IPS-15b (cell line): ENCODE results near the gene SCN8A.
A peak's percentile ranks its signal among the peaks of the same experiment; 100 is the strongest.

ENCODE experiments used
- H3K27me3 ChIP-seq: one replicate; pipeline ENCODE4 v1.6.1; 2013; ENCODE audit warnings: low read length; ENCODE audit not compliant: control insufficient read depth, insufficient read depth
- H3K36me3 ChIP-seq: one replicate; pipeline ENCODE4 v1.6.1; 2013; ENCODE audit warnings: low read length; ENCODE audit not compliant: control insufficient read depth, insufficient read depth
- H3K4me1 ChIP-seq: one replicate; pipeline ENCODE4 v1.6.1; 2013; ENCODE audit warnings: mild to moderate bottlenecking, low read length; ENCODE audit not compliant: control insufficient read depth, insufficient read depth
- H3K4me3 ChIP-seq: one replicate; pipeline ENCODE4 v1.5.1; 2013; ENCODE audit warnings: low read depth, low read length
- H3K9ac ChIP-seq: one replicate; pipeline ENCODE4 v1.6.1; 2013; ENCODE audit warnings: low read depth, mild to moderate bottlenecking, low read length
- H3K9me3 ChIP-seq: one replicate; pipeline ENCODE4 v1.6.1; 2013; ENCODE audit warnings: mild to moderate bottlenecking, low read length; ENCODE audit not compliant: control insufficient read depth, insufficient read depth

The SCN8A gene

GRCh38 chr12:51692016-51692415 is 101.0 kb downstream of the SCN8A start:
- Histone ChIP-seq H3K4me1 (peaks cover 5% of the 10 kb centered on the region), H3K9me3 (no peaks in the 10 kb centered on the region), H3K36me3 (no peaks in the 10 kb centered on the region), H3K9ac (no peak overlapping the region), H3K27me3 (no peaks in the 10 kb centered on the region), H3K4me3 (no peak overlapping the region)

GRCh38 chr12:51693569-51693968 is 102.5 kb downstream of the SCN8A start:
- no peaks in the 10 kb centered on the region for H3K36me3 ChIP-seq
- H3K9ac ChIP-seq, result no peak overlapping the region
- no peaks in the 10 kb centered on the region for H3K4me1 ChIP-seq
- no peaks in the 10 kb centered on the region for H3K9me3 ChIP-seq
- H3K4me3 ChIP-seq, result no peak overlapping the region
- no peaks in the 10 kb centered on the region for H3K27me3 ChIP-seq

DNA sequence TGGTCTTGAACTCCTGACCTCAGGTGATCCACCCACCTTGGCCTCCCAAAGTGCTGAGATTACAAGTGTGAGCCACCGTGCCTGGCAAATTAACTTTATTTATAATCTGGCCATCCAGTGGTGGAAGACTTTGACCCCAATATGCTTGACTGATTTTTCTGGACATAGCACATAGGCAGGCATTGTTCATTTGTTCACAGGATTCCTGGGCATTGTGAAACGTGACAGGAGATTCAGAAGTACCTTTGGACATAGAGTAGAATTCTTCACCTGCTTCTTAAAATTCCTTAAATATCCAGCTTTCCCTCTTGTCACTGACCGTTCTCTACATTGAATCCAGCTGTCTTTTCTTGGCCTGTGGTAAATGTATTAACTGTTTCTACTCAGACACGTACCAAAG is 103.1 kb downstream of the SCN8A start:
- H3K27me3 ChIP-seq, result no peaks in the 10 kb centered on the region
- no peaks in the 10 kb centered on the region for H3K9me3 ChIP-seq
- no peaks in the 10 kb centered on the region for H3K36me3 ChIP-seq
- H3K4me3 ChIP-seq, result no peak overlapping the region
- H3K4me1 ChIP-seq, result no peaks in the 10 kb centered on the region
- no peak overlapping the region for H3K9ac ChIP-seq

- H3K9me3 ChIP-seq, result no peaks in the 10 kb centered on the region
- H3K4me3 ChIP-seq, result no peak overlapping the region
- no peaks in the 10 kb centered on the region for H3K36me3 ChIP-seq
- no peaks in the 10 kb centered on the region for H3K4me1 ChIP-seq
- H3K27me3 ChIP-seq, result no peaks in the 10 kb centered on the region
- no peak overlapping the region for H3K9ac ChIP-seq
Measured at GRCh38 chr12:51695241-51696010, 104.4 kb downstream of the SCN8A start.

DNA sequence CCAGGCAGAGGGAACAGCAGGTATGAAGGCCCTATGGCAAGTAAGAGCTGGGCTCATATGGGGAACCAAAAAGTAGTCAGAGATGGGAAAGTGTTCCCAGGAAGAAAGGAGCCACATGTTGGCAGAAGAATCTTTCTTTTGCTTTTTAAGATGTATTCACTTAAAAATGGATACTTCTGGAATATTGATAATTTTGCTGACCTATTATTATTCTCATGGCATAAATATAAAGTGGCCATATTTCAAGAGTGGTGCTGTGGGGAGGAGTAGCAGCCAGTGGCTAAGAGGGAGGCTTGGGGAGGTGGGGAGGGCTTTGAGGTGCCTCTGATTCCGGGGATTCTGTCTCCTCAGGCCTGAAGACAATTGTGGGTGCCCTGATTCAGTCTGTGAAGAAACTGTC is 108.2 kb downstream of the SCN8A start:
- H3K4me1 ChIP-seq, result no peaks in the 10 kb centered on the region
- no peak overlapping the region for H3K9ac ChIP-seq
- H3K36me3 ChIP-seq, result no peaks in the 10 kb centered on the region
- H3K4me3 ChIP-seq, result no peak overlapping the region
- H3K9me3 ChIP-seq, result no peaks in the 10 kb centered on the region
- no peaks in the 10 kb centered on the region for H3K27me3 ChIP-seq

DNA sequence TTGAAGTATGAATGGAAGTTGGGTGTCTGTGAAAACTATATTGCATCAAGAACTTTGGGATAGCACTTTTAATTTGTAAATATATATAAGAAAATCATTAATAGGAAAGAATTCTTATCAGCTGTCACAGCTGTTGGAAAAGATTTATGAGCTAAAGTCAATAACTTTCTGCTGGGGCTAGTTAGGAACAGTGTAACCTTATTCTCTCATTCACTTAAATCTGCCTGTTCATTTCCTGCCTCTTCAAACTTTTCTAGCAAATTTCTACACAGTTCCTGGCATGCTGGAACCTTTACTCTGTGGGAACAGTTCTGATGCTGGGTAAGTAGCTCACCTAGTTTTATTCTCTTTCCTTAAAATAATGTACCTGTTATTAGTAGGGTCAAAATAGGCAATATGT is 109.9 kb downstream of the SCN8A start:
- H3K9ac ChIP-seq, result no peak overlapping the region
- H3K4me1 ChIP-seq, result no peaks in the 10 kb centered on the region
- no peaks in the 10 kb centered on the region for H3K9me3 ChIP-seq
- H3K36me3 ChIP-seq, result no peaks in the 10 kb centered on the region
- H3K27me3 ChIP-seq, result no peaks in the 10 kb centered on the region
- no peak overlapping the region for H3K4me3 ChIP-seq

- H3K4me1 ChIP-seq, result no peaks in the 10 kb centered on the region
- no peaks in the 10 kb centered on the region for H3K27me3 ChIP-seq
- H3K9me3 ChIP-seq, result no peaks in the 10 kb centered on the region
- H3K36me3 ChIP-seq, result no peaks in the 10 kb centered on the region
- H3K4me3 ChIP-seq, result no peak overlapping the region
- no peak overlapping the region for H3K9ac ChIP-seq
Measured at GRCh38 chr12:51702587-51702986, 111.6 kb downstream of the SCN8A start.

- no peaks in the 10 kb centered on the region for H3K27me3 ChIP-seq
- H3K36me3 ChIP-seq, result no peaks in the 10 kb centered on the region
- no peak overlapping the region for H3K9ac ChIP-seq
- H3K9me3 ChIP-seq, result no peaks in the 10 kb centered on the region
- no peaks in the 10 kb centered on the region for H3K4me1 ChIP-seq
- H3K4me3 ChIP-seq, result no peak overlapping the region
Measured at GRCh38 chr12:51705450-51705849, 114.4 kb downstream of the SCN8A start.

GRCh38 chr12:51706206-51706605 is 115.2 kb downstream of the SCN8A start:
- no peak overlapping the region for H3K4me3 ChIP-seq
- no peaks in the 10 kb centered on the region for H3K27me3 ChIP-seq
- H3K9ac ChIP-seq, result no peak overlapping the region
- H3K36me3 ChIP-seq, result no peaks in the 10 kb centered on the region
- no peaks in the 10 kb centered on the region for H3K9me3 ChIP-seq
- H3K4me1 ChIP-seq, result no peaks in the 10 kb centered on the region

DNA sequence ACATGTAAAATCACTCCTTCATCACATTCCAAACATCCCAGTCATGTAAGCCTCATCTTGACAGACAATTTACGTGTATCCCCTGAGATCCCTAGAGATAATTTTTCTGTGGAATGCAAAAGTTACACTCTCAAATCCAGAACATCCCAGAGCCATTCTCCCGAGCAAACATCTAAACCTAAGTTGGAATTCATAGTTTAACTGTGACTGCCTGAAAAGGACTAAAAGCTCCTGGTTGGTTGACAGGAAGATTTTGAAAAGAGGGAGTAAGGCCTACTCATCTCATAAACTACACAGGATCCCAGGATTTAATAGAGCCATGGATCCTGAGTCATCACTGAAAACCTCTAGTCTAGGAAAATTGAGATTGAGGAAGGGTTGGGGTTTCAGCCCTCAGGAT is 123.6 kb downstream of the SCN8A start:
- Histone ChIP-seq H3K9ac (no peak overlapping the region), H3K4me3 (no peak overlapping the region), H3K9me3 (no peaks in the 10 kb centered on the region), H3K4me1 (no peaks in the 10 kb centered on the region), H3K36me3 (no peaks in the 10 kb centered on the region), H3K27me3 (no peaks in the 10 kb centered on the region)

- Histone ChIP-seq H3K9ac (no peak overlapping the region), H3K9me3 (no peaks in the 10 kb centered on the region), H3K4me3 (no peak overlapping the region), H3K27me3 (peaks cover 10% of the 10 kb centered on the region), H3K4me1 (no peaks in the 10 kb centered on the region), H3K36me3 (no peaks in the 10 kb centered on the region)
Measured at GRCh38 chr12:51717326-51717925, 126.4 kb downstream of the SCN8A start.

DNA sequence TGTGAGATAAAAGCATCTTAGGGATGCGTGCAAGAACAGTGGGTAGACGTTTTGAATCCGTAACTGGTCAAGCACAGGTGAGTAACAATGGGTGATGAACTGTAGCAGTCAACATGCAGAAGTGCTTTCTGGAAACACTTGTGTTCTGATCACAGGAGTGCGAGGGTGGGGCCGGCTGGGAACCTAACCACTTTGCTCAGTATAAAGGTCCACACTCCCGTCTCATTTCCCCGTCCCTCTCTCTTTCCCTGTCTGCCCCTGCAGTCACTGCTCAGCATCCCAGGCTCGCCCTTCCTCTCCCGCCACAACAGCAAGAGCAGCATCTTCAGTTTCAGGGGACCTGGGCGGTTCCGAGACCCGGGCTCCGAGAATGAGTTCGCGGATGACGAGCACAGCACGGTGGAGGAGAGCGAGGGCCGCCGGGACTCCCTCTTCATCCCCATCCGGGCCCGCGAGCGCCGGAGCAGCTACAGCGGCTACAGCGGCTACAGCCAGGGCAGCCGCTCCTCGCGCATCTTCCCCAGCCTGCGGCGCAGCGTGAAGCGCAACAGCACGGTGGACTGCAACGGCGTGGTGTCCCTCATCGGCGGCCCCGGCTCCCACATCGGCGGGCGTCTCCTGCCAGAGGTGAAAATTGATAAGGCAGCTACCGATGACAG is 130.4 kb downstream of the SCN8A start:
- Histone ChIP-seq H3K9ac (no peak overlapping the region), H3K4me3 (peak overlapping the region; percentile 42), H3K9me3 (no peaks in the 10 kb centered on the region), H3K36me3 (no peaks in the 10 kb centered on the region), H3K27me3 (peaks cover 18% of the 10 kb centered on the region), H3K4me1 (no peaks in the 10 kb centered on the region)
